Lung (tissue), 12 donors: ENCODE results near the gene MRGPRE. TPM values are rescaled to one million over a fixed set of nuclear protein-coding genes. Genes with fewer than 3 reads are reported as not detected.

ENCODE experiments used
- ATAC-seq: fragments of 200-7000 bp; cut with Tn5 transposase; one replicate; pipeline ENCODE4 v1.9.1; 2020; ENCODE audit warnings: moderate number of reproducible peaks; ENCODE audit not compliant: insufficient read depth, low FRiP score
- DNase-seq, 3 donors: peaks; one replicate each; pipeline ENCODE4 v3.0.0-alpha.2; 2013 to 2017
- H3K27ac ChIP-seq, 2 donors: one replicate each; pipeline ENCODE4 v1.5.1; 2013; ENCODE audit warnings: mild to moderate bottlenecking in 2 of 2, moderate library complexity in 2 of 2, control low read depth in 1 of 2, inconsistent platforms in 1 of 2, low read depth in 1 of 2, low read length in 1 of 2
- H3K27me3 ChIP-seq, 3 donors: one replicate each; pipeline ENCODE4 v1.5.1; 2013; ENCODE audit warnings: low read length in 2 of 3; ENCODE audit not compliant: control insufficient read depth in 3 of 3, insufficient read depth in 3 of 3
- H3K36me3 ChIP-seq, 4 donors: one replicate each; pipeline ENCODE4 v1.5.1; 2013; ENCODE audit warnings: low read length in 4 of 4, mild to moderate bottlenecking in 1 of 4, moderate library complexity in 1 of 4; ENCODE audit not compliant: control insufficient read depth in 4 of 4, insufficient read depth in 4 of 4
- H3K4me1 ChIP-seq, 5 donors: one replicate each; pipeline ENCODE4 v1.5.1; 2013; ENCODE audit warnings: low read length in 5 of 5, mild to moderate bottlenecking in 2 of 5, moderate library complexity in 1 of 5; ENCODE audit not compliant: control insufficient read depth in 5 of 5, insufficient read depth in 5 of 5
- H3K4me3 ChIP-seq: one replicate; pipeline ENCODE4 v1.5.1; 2013; ENCODE audit warnings: mild to moderate bottlenecking, control low read depth, moderate library complexity
- H3K9ac ChIP-seq, 2 donors: one replicate each; pipeline ENCODE4 v1.5.1; 2013; ENCODE audit warnings: low read length in 2 of 2, control low read depth in 1 of 2; ENCODE audit not compliant: insufficient read depth in 1 of 2
- H3K9me3 ChIP-seq, 4 donors: one replicate each; pipeline ENCODE4 v1.5.1; 2013; ENCODE audit warnings: low read length in 3 of 4, mild to moderate bottlenecking in 1 of 4, moderate library complexity in 1 of 4; ENCODE audit not compliant: control insufficient read depth in 4 of 4, insufficient read depth in 3 of 4
- WGBS, 2 donors: extraction: QIAGEN DNeasy Blood & Tissue Kit; methylation state at CpG; one replicate each; pipeline ENCODE4 v1.1.7; 2013; 5-methylcytosine and 5-hydroxymethylcytosine counted together
- polyA plus RNA-seq, 2 donors: library from polyadenylated mRNA; stranded (reverse); fragments of 200-250 nt; gene quantifications; one replicate each; pipeline ENCODE4 v1.2.1, GENCODE V29; 2013
- total RNA-seq, 2 donors: library from RNA; depleted of rRNA in 1 of 2; stranded (reverse); fragments of >200 nt in 1 of 2; gene quantifications; one replicate each; pipeline ENCODE4 v1.2.1, GENCODE V29; 2014 to 2021
- TF ChIP-seq, protein P1 (sequence below): IDR thresholded peaks from 2 replicates; pipeline ENCODE4 v1.5.1; 2012; ENCODE audit warnings: mild to moderate bottlenecking; ENCODE audit errors: control extremely low read depth, extremely low read depth
- donor health status: control.
- donor health status: control.
- donor health status: Bipolar disorder and iron deficiency.
- donor health status: healthy.
- donor health status: DM: yes; HTN: yes; CAD: no.

MRGPRE gene
- total and polyA plus RNA-seq, 4 donors = 0.03 to 0.18 (median 0.16) TPM; not detected in 1

DNA sequence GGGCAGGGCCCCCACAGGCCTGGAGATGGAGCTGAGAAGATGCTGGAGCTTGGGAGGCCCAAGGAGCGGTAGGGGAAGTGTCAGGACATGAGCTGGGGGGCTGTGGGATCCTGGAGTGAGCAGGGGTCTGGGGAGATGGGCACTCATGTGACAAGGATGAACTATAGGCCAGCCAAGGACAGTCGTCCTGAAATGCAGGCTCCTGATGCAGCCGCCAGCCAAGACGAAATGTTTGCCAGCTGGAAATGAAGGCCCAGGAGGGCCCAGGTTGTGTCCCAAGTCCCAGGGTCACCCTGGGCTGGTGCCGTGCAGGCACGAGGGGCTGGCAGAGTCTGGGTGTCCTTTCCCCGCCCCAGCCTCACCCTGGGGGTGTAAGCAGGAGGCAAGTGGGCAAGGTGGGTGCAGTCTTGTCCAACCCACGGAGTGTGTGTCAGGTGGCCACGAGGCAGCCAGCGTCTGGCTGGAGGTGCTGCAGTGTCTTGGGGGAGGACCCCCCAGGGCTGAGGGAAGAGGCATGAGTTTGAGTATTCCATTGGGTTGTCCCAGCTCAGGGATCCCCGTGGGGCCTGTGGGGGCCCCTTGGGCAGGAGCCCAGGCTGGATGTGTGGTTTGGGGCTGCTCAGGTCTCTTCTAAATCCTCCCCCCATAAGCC, 35.0 kb downstream of the MRGPRE start:
- Histone ChIP-seq H3K4me1 (no peaks in the 10 kb centered on the region), H3K9ac (no peak overlapping the region), H3K9me3 (peaks cover 0 to under 1% (median 0%) of the 10 kb centered on the region in 4 donors), H3K27ac (no peak overlapping the region), H3K36me3 (no peaks in the 10 kb centered on the region), H3K4me3 (no peak overlapping the region), H3K27me3 (peaks cover 0 to 9% (median 3%) of the 10 kb centered on the region in 3 donors)
- 86 to 92% methylated on average over 10 to 11 of the region's 11 CpGs for WGBS, 2 donors
- DNase-seq = no peak
- ATAC-seq = no peak
- TF ChIP-seq, protein P1, sequence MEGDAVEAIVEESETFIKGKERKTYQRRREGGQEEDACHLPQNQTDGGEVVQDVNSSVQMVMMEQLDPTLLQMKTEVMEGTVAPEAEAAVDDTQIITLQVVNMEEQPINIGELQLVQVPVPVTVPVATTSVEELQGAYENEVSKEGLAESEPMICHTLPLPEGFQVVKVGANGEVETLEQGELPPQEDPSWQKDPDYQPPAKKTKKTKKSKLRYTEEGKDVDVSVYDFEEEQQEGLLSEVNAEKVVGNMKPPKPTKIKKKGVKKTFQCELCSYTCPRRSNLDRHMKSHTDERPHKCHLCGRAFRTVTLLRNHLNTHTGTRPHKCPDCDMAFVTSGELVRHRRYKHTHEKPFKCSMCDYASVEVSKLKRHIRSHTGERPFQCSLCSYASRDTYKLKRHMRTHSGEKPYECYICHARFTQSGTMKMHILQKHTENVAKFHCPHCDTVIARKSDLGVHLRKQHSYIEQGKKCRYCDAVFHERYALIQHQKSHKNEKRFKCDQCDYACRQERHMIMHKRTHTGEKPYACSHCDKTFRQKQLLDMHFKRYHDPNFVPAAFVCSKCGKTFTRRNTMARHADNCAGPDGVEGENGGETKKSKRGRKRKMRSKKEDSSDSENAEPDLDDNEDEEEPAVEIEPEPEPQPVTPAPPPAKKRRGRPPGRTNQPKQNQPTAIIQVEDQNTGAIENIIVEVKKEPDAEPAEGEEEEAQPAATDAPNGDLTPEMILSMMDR = no peak

DNA sequence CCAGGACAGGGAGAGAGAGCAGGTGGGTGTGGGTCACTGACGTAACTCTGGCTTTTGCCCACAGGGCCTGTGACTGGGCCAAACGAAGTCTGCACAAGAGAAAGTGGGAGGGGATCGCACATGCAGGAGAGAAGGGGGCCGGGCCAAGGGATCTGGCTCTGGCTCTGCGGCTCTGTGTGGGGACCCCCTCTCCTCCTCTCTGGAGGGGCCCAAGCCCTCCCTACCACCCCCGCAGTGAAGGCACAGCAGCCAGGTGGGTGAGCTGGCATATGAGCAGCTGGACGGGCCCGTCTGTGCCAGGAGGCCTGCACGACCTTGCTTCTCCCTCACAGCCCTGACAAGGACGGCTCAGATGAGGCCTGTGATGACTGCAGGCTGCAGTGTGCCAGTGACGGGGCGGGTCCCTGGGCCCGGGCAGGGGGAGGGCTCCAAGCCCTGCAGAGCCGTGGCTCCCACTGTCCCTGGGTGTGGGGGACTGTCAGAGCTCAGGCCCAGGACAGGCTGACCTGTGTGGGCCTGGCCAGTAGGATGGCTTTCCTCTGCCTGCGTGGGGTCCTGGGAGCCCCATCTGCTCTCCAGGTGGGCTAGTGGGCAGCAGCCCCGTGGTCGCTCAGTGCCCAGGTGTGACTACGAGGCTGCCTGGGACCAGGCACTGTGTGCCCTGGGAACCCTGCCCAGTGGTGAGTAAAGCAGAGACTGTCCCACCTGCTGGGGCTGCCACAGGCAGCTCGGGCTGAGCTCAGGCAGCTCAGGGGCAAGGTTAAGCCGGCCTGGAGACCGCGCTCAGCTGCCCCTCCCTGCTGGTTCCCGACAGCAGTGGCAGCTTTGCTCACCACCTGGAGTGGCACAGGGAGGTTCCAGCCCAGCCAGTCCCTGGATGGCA, 35.8 kb downstream of the MRGPRE start:
- TF ChIP-seq, protein P1 = no peak

DNA sequence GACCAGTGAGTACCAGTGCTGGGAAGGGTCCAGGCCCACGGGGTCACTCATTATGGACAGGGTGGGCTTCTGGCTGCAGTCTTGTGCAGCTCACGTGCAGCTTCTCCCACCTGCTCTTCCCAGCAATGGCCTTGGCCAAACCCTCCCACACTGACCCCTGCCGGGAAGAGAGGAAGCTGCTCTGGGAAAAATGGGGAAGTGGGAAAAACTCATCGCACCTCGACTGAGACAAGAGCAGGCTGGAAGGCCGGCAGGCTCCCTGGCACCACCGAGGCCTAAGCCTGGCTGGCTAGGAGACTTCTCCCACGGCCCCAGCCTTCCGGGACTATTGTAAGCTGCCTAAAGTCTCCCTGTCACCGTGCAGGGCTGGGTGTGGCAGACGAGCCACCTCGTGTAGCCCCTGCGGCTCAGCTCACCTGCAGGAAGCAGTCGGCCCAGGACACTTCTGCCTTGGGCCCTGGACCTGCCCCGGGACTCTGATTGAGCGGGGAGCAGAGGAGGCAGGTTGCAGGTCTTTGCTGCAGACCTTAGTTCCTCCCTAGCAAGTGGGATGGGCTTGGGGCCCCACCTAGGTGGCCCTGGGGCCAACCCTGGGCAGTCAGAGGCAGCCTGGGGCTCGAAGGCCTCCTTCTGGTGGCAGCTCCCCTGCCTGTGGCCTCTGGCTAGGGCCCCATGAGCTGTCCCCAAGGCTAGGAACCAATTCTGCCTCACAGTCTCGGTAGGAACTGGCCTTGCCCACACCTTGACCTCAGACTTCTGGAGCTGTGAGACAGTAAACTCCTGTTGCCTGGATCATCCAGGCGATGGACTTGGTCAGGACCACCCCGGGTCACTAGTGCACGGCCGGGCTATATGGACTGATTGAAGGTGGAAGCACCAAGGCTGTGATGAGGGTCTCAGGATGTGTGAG, 36.7 kb downstream of the MRGPRE start:
- no peaks in the 10 kb centered on the region for H3K36me3 ChIP-seq
- peaks cover 0 to 3% (median 0%) of the 10 kb centered on the region in 3 donors for H3K27me3 ChIP-seq
- H3K27ac ChIP-seq = no peak overlapping the region
- no peak overlapping the region for H3K9ac ChIP-seq
- ATAC-seq (no peak), DNase-seq (peak; percentile 14 to 34 (median 34))
- no peaks in the 10 kb centered on the region for H3K9me3 ChIP-seq
- H3K4me1 ChIP-seq = no peaks in the 10 kb centered on the region
- 62 to 64% methylated on average over 22 of the region's 22 CpGs for WGBS, 2 donors
- H3K4me3 ChIP-seq = no peak overlapping the region
- TF ChIP-seq, protein P1 = no peak

More for the DNA sequence above, 35.8 kb downstream of the MRGPRE start:
- 89 to 91% methylated on average over 23 of the region's 23 CpGs for WGBS, 2 donors
- Histone ChIP-seq H3K4me3 (no peak overlapping the region), H3K9ac (no peak overlapping the region), H3K36me3 (no peaks in the 10 kb centered on the region), H3K4me1 (no peaks in the 10 kb centered on the region), H3K27ac (no peak overlapping the region), H3K9me3 (no peaks in the 10 kb centered on the region), H3K27me3 (peaks cover 0 to 3% (median 3%) of the 10 kb centered on the region in 3 donors)
- DNase-seq (no peak), ATAC-seq (no peak)
